WI38 (cell line): ENCODE data around the gene PGAP6.

Source experiments
- H3K4me3 ChIP-seq: 2 replicates; pipeline ENCODE4 v1.5.1; 2011; ENCODE audit warnings: low read depth, mild to moderate bottlenecking, control low read depth, low read length
- TF ChIP-seq, protein P1 (sequence below): IDR thresholded peaks from 2 replicates; pipeline ENCODE4 v1.5.1; 2012; ENCODE audit warnings: low read depth, mild to moderate bottlenecking, control low read depth, low read length

PGAP6 gene

DNA sequence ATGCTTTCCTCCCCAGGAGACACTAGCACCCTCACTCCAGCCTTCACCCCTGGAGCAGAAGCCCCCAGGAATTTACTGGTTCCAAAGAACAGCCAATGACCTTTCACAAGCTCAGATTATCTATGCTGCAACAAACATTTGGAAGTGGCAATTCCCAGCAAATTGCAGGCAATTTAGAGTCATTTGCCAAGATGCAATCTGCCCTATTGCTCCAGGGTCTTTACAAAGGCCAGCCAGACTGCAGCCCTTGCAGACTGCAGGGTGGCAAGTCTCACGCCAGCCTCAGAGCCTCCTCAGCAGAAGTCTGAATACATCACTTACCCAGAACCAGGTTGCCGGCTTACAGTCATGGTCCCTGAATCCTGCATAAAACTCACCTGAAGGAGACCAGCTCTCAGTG, 51.0 kb downstream of the PGAP6 start:
- TF ChIP-seq, protein P1, sequence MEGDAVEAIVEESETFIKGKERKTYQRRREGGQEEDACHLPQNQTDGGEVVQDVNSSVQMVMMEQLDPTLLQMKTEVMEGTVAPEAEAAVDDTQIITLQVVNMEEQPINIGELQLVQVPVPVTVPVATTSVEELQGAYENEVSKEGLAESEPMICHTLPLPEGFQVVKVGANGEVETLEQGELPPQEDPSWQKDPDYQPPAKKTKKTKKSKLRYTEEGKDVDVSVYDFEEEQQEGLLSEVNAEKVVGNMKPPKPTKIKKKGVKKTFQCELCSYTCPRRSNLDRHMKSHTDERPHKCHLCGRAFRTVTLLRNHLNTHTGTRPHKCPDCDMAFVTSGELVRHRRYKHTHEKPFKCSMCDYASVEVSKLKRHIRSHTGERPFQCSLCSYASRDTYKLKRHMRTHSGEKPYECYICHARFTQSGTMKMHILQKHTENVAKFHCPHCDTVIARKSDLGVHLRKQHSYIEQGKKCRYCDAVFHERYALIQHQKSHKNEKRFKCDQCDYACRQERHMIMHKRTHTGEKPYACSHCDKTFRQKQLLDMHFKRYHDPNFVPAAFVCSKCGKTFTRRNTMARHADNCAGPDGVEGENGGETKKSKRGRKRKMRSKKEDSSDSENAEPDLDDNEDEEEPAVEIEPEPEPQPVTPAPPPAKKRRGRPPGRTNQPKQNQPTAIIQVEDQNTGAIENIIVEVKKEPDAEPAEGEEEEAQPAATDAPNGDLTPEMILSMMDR, result no peak

DNA sequence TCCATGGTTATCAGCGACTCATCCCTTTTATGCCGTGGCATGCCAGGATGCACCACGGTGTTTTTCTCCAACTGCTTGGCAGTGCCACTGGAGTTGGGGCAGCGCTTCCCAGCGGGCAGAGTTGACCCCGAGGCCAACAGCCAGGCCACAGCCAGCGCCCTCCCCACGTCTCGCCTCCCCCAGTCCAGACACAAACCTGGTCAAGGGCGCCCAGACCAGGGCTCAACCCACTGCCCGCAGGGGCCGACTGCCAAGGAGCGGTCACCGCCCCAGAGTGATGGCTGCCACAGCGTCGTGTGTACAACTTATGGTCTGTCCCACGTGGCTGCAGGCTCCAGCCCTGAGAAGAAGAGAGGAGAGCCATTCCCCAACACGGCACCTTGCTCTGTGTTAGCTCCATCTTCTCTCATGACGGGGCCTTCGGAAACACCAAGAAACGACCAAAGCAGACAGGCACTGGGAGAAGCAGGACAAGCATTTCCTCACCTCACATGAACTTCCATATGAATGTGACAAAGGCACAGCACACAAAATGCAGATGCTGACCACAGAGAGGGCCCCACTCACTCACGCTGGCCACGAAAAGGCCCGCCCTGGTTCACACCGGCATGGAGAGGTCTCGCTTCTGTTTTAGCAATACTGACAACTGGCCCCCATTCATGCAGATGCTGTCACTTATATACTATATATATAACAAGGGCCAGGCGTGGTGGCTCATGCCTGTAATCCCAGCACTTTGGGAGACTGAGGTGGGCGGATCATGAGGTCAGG, 56.2 kb downstream of the PGAP6 start:
- TF ChIP-seq, protein P1, result no peak
- H3K4me3 ChIP-seq, result no peak overlapping the region

More for the DNA sequence above, 51.0 kb downstream of the PGAP6 start:
- no peak overlapping the region for H3K4me3 ChIP-seq

DNA sequence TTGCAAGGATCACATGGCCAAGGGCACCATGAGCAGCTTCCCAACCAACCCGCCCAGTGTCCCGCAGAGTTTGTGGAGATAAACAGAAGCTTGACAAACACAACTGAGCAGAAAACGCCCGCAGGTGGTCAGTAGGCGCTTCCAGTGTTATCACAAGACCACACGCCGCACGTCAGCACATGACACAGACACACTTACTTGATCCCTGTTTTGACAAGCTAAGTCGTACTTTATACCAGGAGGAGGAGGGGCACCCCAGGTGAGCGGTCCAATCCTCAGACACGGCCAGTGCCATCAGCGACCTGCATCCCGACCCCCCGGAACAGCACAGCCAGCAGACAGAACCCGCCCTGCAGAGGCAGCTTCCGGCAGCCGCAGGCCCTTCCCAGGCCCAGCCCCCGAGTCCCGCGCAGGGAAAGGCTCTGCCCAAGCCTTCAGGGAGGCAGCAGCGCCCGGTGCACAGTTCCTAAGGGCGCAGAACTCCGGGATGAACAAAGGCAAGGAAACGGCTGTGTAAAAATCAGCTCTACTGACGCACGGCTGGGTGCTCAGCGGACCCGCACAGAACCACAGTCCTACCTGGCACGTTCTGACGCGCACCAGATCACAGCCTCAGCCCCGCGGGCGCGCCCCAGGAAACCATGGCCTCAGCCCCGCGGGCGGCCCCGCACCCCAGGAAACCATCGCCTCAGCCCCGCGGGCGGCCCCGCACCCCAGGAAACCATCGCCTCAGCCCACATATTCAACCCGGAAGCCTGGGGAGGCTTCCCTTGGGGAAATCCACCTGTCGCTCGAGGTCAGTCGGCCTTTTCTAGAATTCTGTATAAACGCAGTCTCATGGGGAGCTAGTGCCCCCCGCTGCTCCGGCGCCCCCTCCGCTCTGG, 57.1 kb downstream of the PGAP6 start:
- H3K4me3 ChIP-seq, result no peak overlapping the region
- TF ChIP-seq, protein P1, result no peak

DNA sequence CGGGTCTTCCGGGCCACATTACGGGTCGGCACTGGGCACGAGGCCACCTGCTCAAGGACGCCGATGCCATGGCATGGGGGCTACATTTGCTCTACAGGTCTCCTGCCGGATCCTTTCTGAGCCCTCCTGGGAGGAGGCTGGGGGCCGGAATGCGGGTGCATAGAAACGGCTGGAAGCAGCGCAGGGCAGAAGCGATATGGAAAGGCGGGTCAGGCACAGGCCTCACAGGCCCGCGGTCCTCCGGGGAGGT, 57.7 kb downstream of the PGAP6 start:
- H3K4me3 ChIP-seq, result no peak overlapping the region
- TF ChIP-seq, protein P1, result no peak

DNA sequence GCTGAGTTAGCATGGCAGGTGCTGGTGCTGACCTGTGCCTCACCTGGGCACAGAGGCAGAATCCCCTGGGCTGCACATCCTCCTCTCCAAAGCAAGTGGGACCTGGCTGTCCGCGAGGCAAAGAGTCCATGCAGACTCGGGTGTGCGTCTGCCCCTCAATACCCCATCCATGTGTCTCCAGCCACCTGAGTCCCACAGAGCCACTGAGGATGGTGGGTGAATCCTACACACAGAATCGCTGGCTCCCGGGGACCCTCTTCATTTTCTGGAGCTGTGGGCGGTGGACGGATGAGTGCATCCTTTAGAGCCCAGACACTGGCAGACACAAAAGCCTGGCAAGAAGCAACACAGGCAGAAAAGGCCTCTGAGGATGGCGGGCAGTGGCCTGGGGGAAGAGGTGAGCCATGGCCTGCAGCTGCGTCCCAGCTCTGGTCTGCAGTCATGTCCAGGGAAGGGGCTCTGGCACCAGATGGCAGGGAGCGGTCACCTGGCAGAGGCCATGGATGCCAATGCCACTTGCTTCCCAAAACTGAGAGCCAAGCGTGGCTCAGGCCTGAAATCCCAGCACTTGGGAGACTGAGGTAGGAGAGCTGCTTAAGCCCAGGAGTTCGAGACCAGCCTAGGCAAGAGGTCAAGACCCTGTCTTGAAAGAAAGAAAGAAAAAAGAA, 59.2 kb downstream of the PGAP6 start:
- H3K4me3 ChIP-seq, result no peak overlapping the region
- TF ChIP-seq, protein P1, result no peak

DNA sequence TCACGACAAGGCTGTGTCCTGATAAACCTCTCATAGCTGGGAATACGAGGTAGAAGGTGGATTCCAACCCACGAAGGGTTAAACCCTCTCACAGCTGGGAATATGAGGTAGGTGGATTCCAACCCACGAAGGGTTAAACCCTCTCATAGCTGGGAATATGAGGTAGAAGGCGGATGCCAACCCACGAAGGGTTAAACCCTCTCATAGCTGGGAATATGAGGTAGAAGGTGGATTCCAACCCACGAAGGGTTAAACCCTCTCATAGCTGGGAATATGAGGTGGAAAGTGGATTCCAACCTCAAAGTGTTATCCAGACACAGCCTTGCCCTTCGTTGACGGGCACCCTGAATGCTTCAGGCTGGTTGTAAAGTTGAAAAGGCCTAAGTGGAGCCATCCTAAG, 60.2 kb downstream of the PGAP6 start:
- TF ChIP-seq, protein P1, result no peak
- H3K4me3 ChIP-seq, result no peak overlapping the region
